GM10847 (cell line): ENCODE results near the gene ANKLE2.
A peak's percentile ranks its signal among the peaks of the same experiment; 100 is the strongest.

Experiments
- POLR2A ChIP-seq: IDR thresholded peaks from 2 replicates; pipeline ENCODE4 v1.6.1; 2011; ENCODE audit not compliant: insufficient read length; ENCODE audit errors: extremely low read depth

The ANKLE2 gene

GRCh38 chr12:132761032-132761920, at the start of gene ANKLE2:
Gene ANKLE2, minus strand, starts transcription at chr12:132761832. Its CDS starts 34 bp downstream, at chr12:132761798.
- peak; percentile 35 for TF ChIP-seq POLR2A

GRCh38 chr12:132807295-132808092, 45.9 kb upstream of the ANKLE2 start:
- TF ChIP-seq POLR2A = no peak

- no peak for TF ChIP-seq POLR2A
Observed at GRCh38 chr12:132806857-132807256, 45.2 kb upstream of the ANKLE2 start.

GRCh38 chr12:132804426-132804861, 42.8 kb upstream of the ANKLE2 start:
- no peak for TF ChIP-seq POLR2A

- no peak for TF ChIP-seq POLR2A
Observed at GRCh38 chr12:132803888-132804287, 42.3 kb upstream of the ANKLE2 start.

GRCh38 chr12:132803125-132803524, 41.5 kb upstream of the ANKLE2 start:
- no peak for TF ChIP-seq POLR2A

GRCh38 chr12:132801741-132802140, 40.1 kb upstream of the ANKLE2 start:
- TF ChIP-seq POLR2A = no peak

GRCh38 chr12:132798836-132799235, 37.2 kb upstream of the ANKLE2 start:
- no peak for TF ChIP-seq POLR2A

GRCh38 chr12:132797820-132798570, 36.4 kb upstream of the ANKLE2 start:
- TF ChIP-seq POLR2A = no peak

GRCh38 chr12:132795847-132796246, 34.2 kb upstream of the ANKLE2 start:
- no peak for TF ChIP-seq POLR2A

GRCh38 chr12:132789099-132789471, 27.5 kb upstream of the ANKLE2 start:
- no peak for TF ChIP-seq POLR2A

GRCh38 chr12:132788375-132789098, 26.9 kb upstream of the ANKLE2 start:
- TF ChIP-seq POLR2A = no peak

GRCh38 chr12:132787877-132788276, 26.2 kb upstream of the ANKLE2 start:
- TF ChIP-seq POLR2A = no peak

GRCh38 chr12:132786192-132786591, 24.6 kb upstream of the ANKLE2 start:
- TF ChIP-seq POLR2A = no peak

- no peak for TF ChIP-seq POLR2A
Observed at GRCh38 chr12:132784580-132784979, 22.9 kb upstream of the ANKLE2 start.
